HG03439 (cell line): ENCODE data around the gene DBH.

Experiments
- ATAC-seq: cut with Tn5 transposase; IDR thresholded peaks from one replicate; pipeline ENCODE4 v1.9.1; 2021; ENCODE audit warnings: mild to moderate bottlenecking, moderate library complexity; ENCODE audit not compliant: unreplicated experiment

DBH gene

DNA sequence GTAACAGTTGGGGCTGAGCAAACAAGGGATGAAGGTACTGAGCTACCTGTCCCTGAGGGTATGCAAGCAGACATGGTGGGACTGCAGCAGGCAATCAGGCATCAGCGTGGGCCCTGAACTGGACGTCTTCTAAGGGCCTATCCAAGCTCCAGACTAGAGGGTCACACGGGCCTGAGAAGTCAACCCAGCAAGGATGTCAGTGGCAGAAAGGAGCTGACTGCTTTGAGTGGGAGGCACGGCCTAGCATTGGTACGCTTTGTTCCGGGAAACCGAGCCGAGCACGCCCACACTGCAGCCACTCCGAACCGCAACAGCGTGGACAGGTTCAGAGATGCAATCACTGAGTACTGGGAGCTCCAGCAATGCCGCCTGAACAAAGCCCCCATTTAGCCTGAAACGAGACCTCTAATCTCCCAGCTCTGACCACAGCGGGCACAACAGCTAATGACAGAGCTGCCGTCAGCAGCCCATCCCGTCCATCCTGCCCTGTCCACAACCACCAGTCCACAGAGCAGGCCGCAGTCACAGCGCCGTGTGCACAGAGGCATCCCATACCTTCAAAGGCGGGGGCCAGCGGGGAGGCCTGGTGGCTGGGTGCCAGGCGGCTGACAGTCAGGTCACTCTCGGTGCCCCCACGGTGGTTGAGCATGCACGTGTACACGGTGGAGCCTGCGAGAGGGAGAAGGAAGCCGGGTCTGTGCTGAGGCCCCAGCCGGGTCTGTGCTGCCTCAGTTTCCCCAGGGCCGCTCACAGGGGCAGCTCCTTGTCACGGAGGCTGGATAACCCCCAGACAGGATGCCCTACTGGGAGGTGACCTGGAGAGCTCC is 57.8 kb downstream of the DBH start:
- no peak for ATAC-seq

DNA sequence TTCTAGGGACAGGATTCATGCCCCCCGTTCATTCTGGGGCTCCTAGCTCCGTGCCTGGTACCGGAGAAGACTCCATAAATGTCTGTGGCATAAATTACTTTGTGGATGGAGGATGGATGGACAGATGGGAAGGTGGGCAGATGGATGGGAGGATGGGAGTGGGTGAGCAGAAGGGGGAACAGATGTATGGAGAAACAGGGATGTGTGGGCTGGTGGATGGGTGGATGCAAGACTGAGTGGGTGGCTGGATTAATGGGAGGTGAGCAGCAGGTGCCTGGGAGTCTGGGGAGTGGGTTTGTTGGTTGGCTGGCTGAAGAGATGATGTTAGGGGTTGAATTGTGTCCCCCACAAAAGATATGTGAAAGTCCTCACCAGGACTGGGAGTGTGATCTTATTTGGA is 58.5 kb downstream of the DBH start:
- no peak for ATAC-seq

DNA sequence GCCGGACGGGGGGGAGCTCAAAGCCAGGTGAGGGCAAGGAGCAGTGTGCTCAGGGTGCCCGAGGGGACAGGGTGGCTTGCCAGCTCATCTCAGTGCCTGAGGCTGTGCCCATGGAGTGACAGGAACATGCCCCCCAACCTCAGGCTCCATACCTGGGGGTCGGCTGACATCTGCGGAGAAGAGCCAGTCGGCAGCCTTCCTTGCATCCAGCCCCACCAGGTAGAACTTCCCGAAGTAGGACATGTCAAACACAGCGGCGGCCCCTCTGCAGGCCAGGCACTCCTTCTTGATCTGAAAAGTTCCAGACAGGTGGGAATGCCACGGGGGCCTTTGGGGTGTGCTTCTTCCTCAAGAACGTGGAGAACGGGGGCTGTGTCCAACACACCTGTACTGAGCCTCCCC is 59.9 kb downstream of the DBH start:
- ATAC-seq = no peak

DNA sequence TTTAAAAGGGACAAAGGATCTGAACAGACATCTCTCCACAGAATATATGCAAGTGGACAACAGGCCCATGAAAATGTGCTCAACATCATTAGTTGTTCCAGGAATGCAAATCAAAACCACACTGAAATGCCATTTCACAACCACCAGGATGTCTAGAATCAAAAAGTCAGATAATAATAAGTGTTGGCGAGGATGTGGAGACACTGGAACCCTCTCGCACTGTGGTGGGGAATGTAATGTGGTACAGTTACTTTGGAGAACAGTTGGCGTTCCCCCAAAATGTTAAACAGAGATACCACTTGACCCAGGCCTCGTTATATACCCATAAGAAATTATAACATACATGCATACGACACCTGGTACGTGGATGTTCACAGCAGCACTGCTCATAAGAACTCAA is 63.4 kb downstream of the DBH start:
- no peak for ATAC-seq

DNA sequence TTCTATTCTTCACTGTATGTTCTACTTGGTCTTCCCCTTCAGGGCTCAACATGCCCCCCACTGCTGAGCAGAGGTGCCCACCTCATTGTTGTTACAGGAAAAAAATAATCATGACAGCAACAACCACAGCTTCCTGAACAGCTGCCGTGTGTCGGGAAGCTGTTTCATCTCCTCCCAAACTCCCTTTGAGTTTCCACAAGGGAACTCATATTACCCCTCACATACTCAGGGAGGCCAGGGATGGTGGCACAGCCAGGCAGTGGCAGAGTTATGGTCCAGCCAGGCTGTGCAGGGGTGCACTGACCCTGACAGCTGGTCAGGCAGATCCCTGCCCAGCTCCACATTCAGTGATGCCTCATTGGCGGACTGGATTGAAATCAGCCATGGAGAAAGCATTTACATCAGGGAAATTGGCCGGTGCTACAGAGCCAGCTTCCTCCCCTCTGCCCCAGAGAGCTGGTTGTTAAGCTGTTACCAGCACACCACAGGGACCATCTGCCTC is 64.7 kb downstream of the DBH start:
- no peak for ATAC-seq

DNA sequence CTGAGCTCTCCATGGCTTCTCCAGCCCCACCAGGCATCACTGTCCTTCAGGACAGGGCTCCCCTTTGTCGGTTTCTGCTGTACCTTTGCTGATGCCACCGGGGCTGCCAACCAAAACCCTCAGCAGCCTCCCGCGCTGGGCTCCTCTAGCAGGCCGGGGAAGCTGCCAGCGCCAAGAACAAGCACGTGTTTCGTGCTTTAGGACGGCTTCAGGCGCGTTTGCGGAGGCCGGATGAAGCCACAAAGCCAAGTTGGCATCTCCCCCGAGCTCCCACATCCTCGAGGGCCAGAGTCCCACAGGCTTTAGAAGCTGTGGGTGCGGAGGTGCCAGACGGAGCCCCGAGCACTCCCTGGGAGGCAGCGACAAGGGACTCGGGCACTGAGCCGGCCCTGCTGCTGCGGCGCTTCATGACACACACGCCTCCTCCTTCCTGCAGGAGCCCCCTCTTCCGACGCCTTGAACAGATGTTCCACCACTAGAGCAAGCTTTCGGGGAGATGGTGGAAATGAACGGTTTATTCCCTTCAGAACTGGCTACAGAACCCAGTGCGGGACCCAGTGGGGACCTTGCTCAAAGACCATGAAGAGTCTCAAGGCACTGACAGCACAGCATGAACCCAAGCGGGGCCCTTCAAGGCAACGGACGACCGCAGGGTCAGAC is 65.3 kb downstream of the DBH start:
- ATAC-seq = no peak

DNA sequence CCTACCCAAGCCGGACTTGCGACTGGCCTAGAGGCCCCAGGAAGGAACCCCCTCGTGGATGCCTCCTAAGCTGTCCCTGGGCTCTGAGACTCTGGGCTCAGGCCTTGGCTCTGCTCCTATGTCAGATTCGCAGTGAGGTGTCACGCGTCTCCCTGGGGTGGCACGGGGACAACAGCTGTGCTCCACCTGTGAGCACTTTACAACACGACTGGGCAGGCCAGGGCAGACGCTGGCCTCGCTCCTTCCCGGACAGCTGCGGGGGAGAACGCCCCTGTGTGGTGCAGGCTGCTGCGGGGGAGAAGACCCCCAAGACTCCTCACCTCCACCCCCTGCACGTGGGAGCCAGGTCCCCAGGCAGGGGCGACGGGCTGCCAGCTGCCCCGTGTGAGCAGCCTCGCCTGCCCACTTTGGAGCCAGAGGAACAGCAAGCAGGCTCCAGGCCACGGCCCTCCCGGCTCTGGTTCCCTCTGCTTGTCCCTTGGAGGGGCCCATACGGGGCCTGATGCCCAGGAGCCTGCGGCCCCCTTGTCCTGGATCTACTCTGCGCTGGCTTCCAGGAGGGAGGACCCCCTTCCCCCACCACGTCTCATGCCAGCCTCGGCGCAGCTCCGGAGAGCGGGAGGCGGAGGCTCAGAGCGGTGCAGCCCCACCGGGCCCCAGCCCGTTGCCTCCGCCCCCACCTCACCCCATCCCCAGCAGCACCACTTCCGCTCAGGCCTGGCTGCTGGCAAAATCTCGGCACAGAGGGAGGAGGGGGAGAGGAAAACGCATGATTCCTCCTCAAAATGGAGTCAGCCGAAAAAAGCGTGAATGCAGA is 66.0 kb downstream of the DBH start:
- ATAC-seq = no peak

DNA sequence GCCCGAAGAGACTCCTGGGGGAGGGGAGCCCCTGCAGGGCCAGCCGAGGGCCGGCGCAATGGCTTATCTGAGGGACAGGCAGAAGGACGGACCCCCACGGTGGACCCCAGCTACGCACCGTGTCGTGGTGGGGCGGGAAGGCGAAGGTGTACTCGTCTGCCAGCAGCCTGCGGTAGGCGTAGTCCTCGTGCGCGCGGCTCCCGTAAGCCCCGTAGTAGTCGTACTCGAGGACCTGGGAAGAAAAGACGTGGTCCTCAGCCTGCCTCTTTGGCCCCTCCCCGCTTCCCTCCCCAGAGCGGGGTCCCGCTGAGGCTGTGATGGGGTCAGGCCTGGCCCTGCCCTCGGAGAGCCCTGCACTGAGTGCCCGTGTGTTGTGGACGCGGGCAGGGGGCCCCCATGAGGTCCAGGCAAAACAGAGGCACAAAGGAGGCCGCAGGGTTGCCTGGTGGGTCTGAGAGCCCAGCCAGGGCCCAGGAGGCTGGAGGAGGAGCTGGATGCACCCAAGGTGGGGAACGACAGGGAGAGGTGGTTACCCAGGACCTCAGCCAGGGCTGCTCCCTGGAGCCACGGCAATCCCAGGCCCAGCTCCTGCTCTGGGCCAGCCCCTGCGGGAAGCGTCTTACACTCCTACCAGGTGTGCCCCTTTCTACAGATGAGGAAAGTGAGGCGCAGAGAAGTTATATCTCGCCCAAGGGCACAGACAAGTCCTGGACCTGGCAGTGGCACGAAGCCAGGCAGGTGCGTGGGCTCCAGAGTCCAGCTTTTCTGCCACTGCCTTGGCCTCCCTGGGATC is 66.8 kb downstream of the DBH start:
- ATAC-seq = no peak

DNA sequence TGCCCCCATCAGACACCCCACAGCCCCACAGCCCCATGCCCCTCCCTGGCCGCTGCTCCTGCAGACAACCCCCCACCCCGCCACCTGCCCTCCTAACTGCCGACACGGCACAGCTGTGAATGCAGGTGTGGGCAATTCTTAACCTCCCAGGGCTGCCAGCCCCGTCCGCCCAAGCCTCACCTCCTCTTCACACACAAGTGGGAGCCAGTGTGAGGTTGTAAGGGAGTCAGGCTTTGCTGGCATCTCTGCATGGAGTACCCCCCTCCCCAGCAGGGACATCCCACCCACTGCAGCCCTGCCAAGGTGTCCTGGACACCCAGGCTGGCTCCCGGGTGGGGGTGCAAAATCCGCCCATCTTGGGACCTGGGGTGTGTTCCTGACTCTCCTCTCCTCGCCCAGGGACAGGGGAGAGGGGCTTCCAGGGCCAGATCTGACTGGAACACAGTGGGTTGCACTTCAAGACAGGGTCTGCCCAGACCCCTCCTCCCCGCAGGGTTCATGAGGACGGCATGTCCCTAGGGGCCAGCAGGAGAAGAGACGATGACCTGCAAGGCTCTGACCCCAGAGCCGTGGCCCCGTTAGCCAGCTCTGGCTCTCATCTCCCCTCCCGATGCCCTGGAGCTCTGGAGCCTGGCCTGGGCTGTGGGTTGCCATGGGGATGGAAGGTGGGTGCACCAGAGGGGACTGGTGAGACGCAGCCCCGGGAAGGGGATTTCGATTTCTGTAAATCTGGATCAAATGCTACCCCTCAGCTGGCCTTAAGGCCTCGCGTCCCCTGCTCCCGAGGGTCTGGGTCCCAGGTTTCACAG is 67.6 kb downstream of the DBH start:
- no peak for ATAC-seq

DNA sequence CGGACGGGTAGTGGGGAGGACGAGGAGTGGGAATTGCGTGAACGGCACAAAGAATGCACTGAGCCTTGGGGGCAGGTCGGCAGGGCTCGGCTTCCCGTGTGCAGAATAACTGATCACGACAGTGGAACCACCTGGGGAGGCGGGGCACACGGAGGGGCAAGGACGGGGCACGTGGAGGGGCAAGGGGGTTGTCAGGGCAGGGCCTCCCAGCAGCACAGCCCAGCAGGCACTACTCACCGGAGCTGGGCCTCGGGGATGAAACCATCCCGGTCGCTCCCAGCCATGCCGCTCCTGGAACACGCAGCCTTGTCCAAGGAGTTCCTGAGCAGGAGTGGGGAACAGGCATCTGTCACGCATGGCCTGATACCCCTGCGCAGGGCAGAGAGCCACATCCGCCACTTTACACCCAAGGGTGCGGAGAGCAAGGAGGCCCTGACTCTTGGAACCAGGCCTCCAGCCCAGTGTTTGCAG is 68.6 kb downstream of the DBH start:
- ATAC-seq = no peak

DNA sequence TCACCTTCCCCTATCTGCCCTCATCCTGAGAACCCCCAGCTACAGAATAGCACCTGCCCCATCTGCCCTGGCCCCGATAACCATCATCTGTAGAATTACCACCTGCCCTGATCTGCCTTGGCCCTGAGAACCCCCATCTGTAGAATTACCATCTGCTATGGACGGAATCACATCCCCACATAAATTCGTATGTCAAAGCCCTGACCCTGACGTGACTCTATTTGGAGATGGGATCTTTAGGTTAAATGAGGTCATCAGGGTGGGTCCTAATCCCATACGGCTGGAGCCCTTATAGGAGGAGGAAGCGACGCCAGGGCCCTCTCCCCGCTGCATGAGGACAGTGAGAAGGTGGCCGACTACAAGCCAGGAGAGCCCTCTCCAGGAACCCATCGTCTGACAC is 69.4 kb downstream of the DBH start:
- ATAC-seq = no peak

DNA sequence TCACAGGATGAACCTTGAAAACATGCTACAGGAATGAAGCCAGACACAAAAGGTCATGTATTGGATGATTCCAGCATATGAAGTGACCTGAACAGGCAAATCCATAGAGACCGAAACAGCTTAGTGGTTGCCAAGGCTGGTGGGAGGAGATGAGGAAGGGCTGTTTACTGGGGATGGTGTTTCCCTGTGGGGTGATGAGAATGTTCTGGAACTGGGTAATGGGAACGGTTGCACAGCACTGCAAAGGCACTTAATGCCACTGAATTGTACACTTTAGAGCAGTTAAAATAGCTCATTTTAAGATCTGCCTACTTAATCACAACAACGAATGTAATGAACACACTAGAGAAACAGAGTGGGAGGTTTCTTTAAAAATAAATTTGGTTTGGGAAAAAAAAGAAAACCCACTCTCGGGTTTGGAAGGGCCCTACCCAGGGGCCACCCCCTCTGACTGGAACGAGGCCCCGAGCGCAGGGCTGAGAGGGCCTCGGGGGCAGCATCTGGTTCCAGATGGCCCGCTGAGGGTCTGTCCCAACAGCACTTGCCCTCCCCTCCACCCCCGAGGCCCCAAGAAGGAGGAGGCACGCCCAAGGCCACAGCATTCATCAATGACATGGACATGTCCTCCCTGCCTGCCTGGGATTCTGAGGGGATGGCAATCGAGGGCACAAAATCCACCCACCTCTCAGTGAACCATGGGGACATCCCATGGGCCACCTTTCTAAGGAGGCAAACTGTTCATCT is 70.3 kb downstream of the DBH start:
- ATAC-seq = no peak

DNA sequence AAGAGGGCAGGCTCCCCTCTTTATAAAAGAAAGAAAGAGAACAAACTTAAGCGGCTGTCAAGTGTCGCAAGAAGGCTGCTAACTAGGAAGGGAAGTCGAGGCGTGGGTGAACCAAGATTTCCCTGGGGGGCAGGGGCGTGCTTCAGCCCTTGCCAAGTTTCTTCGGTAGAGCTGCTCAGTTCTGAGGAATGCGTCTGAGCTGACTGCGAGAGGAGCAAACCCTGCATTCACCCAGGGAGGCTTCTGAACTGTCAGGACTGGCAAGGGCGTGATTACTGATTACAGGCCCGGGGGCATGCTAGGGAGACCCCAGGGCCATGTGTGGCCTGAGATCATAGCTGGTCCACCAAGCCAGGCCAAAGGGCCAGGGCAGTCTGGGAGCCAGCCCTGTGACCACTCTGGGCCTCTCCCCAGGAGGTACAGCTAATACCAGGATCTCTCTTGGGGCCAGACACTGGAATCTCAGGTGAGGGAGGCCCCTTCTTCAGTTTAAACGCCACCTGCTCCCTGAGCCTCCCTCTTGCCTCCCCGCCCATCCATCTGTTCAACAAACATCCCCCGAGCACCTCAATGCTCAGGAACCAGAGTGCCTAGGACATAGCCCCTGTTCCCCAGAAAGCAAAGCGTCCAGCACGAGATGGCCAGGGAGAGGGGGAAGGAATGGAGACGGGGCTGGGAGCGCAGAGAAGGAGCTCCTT is 71.1 kb downstream of the DBH start:
- no peak for ATAC-seq

DNA sequence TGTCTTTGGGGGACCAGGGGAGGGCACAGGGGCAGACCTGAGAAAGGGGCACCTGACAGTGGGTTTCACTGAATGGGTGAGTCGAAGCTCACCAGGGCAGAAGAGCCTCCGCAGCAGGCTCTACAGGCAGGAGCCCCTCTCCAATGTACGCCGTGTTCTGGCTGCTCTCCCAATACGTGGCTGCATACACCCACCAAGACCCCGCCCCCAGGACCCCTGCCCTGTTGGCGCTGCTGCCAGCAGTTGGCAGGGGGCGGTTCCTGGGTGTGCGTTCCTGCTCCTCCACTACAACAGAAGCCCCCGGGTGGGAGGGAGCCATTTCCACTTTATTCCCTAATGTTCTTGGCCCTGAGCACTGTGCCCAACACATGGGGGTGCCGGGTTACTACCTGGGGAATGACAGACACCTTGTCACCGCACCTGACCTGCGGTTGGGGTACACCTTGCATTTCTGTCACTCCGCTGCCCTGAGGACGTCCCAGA is 71.6 kb downstream of the DBH start:
- ATAC-seq = no peak

DNA sequence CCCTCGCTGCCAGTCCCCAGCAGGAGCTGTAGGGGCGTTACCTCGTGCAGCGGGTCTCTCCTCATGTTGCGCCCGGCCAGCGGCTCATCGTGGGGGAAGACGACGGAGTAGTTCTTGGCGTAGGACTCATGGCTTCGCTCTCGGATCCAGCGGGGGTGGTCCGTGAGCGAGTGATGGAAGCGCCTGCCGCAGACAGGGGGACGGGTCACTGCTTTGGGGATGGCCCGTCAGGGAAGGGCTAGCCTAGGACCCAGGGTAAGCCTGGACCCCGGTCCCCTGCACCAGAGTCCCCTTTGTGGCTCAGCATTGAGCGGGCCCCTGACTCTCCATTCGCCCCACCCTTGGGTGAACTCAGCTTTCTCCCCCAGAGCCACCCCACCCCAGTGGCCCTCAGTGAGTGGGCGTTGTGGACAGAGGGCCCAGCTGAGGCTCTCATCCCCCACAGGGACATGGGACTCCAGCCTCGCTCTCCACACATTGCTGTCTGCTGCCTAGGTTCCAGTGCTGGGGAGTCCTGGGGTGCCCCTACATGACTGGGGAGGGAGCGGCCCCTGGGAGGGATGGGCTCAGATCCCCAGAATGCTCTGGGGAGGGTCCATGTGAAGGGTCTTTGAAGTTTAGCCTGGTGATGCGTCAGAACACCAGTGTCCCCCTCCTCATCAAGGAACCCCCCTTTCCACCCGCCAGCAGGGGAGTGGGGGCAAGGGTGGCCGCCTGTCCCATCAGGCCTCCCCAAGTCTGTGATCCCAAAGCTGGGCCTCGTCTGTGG is 72.3 kb downstream of the DBH start:
- no peak for ATAC-seq
